ENCODE results near the gene DDIT3.

DDIT3 gene

DNA sequence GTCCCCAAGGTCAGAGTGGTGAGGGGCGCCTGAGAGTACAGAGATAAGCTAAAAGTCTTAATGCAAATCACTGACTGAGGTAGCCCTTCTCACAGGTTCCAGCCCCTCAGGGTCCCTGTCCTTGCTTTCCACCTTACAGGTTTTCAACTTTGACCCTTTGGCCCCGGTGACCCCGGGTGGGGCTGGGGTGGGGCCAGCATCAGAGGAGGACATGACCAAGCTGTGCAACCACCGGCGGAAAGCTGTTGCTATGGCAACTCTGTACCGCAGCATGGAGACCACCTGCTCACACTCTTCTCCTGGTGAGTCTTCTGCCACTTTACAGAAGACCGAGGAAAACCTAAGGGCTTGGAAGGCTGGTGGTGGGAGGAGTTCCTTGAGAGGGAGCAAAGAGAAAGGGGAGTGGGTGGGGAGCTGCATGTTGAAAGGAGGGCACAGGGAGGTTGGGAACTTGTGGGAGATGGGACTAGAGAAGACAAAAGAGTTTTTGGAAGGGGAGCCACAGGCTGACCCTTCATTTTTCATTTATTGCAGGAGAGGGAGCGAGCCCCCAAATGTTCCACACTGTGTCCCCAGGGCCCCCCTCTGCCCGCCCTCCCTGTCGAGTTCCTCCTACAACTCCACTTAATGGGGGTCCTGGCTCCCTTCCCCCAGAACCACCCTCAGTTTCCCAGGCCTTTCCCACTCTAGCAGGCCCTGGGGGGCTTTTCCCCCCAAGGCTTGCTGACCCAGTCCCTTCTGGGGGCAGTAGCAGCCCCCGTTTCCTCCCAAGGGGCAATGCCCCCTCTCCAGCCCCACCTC is 4.7 kb upstream of the DDIT3 start:
- H3K27ac ChIP-seq, result peak overlapping the region; percentile 100
- no peak for TF ChIP-seq ZFX (IDR thresholded peaks at IDR 0.05; ENCODE audit: borderline replicate concordance)
- TF ChIP-seq, protein P1, sequence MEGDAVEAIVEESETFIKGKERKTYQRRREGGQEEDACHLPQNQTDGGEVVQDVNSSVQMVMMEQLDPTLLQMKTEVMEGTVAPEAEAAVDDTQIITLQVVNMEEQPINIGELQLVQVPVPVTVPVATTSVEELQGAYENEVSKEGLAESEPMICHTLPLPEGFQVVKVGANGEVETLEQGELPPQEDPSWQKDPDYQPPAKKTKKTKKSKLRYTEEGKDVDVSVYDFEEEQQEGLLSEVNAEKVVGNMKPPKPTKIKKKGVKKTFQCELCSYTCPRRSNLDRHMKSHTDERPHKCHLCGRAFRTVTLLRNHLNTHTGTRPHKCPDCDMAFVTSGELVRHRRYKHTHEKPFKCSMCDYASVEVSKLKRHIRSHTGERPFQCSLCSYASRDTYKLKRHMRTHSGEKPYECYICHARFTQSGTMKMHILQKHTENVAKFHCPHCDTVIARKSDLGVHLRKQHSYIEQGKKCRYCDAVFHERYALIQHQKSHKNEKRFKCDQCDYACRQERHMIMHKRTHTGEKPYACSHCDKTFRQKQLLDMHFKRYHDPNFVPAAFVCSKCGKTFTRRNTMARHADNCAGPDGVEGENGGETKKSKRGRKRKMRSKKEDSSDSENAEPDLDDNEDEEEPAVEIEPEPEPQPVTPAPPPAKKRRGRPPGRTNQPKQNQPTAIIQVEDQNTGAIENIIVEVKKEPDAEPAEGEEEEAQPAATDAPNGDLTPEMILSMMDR (IDR thresholded peaks at IDR 0.05), result no peak

DNA sequence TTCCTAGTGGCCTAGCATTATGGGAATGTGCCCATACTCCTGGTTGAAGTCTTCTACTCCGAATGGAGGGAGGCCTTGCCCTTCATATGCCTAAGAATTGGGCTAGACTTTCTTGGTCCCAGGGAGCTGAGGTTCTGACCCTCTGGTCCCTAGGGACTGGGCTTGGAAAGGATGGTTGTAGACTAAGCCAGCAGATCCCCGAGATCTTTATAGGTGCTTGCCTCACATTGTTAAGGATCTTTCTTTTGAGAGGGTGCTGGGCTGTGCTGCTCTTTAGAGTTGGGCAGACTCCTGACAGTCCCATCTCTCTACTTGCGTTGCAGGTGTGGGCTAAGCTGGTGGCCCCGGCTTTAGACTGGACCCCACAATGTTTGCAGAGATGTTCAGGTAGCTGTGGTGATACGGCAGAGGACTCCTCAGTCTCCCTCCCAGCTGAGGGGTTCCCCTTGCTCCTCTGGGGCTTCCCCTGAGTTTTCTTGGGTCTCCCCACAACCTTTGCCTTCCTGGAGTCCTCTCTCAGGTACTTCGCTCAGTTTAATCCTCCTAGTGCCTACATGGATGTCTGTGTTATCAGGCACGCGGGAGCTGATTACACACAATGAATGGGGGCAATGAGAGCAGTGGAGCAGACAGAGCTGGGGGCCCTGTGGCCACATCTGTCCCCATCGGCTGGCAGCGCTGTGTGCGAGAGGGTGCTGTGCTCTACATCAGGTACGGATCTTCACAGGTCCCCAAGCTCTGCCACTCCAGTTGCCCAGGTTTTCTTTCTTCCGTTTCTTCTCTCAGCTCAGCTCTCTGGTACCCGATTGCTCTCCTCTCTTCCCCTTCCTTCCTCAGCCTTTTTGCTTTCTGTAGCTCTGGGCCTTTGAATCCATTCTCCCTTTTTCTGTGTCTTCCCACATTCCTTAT is 3.6 kb upstream of the DDIT3 start:
- TF ChIP-seq ZFX (IDR thresholded peaks at IDR 0.05; ENCODE audit: borderline replicate concordance), result no peak
- TF ChIP-seq, protein P1 (IDR thresholded peaks at IDR 0.05), result no peak
- peak overlapping the region; percentile 100 for H3K27ac ChIP-seq

DNA sequence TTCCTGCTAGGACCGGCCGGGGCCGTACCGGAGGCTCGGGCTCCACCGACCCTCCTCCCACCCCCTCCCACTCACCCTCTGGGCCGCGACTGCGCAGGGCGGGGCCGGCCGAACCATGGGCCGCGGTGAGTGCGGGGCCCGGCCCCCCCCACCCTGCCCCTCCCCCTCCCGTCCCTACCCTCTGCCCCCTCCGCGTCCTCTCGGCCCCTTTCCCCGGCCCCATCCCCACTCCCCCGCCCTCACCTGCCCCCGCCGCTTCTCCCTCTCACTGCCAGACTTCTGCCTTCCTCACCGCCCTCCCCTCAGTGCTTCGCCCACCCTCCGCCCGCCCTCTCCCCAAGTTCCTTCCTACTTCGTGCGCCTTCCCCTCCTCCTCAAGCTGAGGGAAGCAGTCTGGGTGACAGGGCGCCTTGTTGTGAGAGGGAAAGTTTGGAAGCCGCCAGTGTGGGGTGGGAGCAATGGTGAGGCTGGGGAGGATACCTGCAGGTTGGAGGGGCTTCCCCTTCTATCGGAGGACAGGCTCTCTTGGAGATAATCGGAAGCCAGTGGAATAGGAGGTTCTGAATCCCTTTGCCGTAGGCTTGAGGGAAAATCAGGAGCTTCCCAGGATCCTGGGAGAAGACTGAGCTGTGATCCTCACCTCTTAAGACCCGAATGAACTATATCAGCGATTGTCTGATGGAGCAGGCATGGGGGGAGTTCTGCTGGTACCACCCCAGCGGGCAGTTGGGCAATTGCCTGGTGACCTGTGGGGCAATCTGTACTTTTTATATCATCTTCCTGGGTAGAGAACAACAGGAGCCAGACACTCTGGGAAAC is 2.8 kb upstream of the DDIT3 start:
- no peak for TF ChIP-seq ZFX (IDR thresholded peaks at IDR 0.05; ENCODE audit: borderline replicate concordance)
- TF ChIP-seq, protein P1 (IDR thresholded peaks at IDR 0.05), result no peak

DNA sequence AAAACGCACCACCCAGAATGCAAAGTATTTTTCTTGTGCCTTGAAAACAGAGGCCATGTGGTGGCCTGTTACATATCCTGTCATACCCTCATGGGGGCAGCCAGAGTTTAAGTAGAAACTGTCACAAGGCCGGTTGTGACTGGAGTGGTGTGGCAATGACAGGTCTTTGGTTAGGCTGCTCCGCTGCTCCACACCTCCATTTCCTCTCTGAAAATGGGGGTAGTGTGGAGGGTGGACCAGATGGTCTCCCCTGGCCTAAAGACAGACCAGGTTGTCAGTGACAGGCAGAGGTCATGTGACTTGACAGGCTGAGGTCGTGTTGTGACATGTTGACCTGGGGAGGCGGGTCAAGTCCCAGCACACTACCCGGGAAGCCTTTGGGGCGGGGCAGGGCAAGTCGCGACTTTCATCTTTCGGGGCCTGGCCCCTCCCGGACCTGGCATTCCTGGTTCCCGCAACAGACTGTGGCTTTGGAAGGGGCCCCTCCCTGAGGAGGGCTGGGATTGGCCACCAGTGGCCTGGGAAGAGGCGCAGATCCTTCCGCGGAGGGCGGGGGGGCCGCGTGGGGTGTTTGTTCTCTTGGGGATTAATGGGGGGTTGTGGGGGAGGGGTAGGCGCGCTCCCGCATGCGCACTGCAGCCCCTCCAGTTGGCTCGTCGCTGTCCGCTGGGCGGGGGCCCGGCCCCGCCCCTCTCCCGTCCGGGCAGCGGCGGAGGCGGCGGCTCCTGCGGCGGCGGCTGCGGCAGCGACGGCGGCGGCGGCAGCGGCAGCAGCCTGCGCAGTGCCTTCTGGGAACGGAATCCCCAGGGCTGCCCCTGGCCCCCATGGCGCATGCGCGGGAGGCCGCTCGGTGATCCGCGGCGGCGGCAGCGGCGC is 1.9 kb upstream of the DDIT3 start, which contains the start of gene MBD6:
MBD6 (plus strand) TSS at position 814 of the 876 bp plus-strand sequence. CDS start 1,480 bp downstream, outside the sequence.
- H3K27ac ChIP-seq, result peak within 1 kb of the TSS; percentile 100
- TF ChIP-seq, protein P1 (IDR thresholded peaks at IDR 0.05), result no peak
- TF ChIP-seq ZFX (IDR thresholded peaks at IDR 0.05; ENCODE audit: borderline replicate concordance), result no peak

More for the DNA sequence above, 2.8 kb upstream of the DDIT3 start:
- H3K27ac ChIP-seq, result peak overlapping the region; percentile 100

DNA sequence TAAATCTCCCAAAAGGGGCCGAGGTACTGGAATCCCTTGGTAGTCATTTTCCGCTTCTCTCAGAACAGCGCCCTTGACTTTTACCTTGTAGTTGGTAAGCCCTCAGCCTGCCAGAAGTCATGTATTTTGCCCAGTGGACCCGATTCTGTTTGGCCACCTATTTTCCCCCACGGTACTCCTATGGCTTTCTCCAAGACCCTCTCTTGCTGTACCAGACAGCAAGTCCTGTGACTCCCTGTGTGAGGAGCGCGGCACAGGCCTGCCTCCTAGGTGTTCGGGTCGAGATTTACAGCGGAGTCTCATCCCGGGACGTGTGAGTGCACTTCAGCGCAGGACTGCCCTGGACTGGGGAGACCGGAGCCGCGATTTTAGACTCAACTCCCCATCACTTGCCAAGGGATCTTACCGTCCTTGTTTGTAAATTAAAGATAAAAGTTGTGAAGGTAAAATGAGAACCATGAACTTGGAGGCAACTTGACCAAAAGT is 1.3 kb upstream of the DDIT3 start:
- H3K27ac ChIP-seq, result peak overlapping the region; percentile 100
- TF ChIP-seq, protein P1 (IDR thresholded peaks at IDR 0.05), result peak; percentile 28
- TF ChIP-seq ZFX (IDR thresholded peaks at IDR 0.05; ENCODE audit: borderline replicate concordance), result no peak

DNA sequence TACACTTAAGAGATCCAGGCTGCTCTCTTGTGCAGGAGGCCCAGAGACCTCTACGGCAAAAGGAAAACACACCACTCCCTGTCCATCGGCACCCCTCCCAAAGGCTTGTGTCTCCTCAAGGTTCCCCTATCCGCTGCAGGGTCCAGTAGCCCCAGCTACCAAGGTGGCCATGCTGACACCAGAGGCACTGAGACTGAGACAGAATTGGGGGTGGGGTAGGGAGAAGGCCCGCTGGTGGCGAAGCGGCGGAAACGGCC is 590 bp downstream of the DDIT3 start:
- H3K27ac ChIP-seq, result peak overlapping the region; percentile 100
- TF ChIP-seq, protein P1 (IDR thresholded peaks at IDR 0.05), result no peak
- no peak for TF ChIP-seq ZFX (IDR thresholded peaks at IDR 0.05; ENCODE audit: borderline replicate concordance)

All from 22Rv1 (cell line).